D341Med (cell line): ENCODE measurements around the gene F2RL3.
"Not testable (repeated sequence)": the region's sequence is repeated elsewhere in the genome, so short reads cannot be mapped to it uniquely, and the experiment has no call there.

Experiments used
- DNase-seq: peaks from one replicate; pipeline ENCODE4 v3.0.0; 2012; ENCODE audit warnings: low spot score

F2RL3 gene

GRCh38 chr19:16874978-16875299, 13.9 kb upstream of the F2RL3 start:
- not testable (repeated sequence) for DNase-seq

GRCh38 chr19:16875584-16876555, 12.9 kb upstream of the F2RL3 start:
- DNase-seq: no peak

- DNase-seq: no peak
Measured at GRCh38 chr19:16876904-16877361, 11.9 kb upstream of the F2RL3 start.

GRCh38 chr19:16877581-16877980, 11.2 kb upstream of the F2RL3 start:
- no peak for DNase-seq

- DNase-seq: no peak
Measured at GRCh38 chr19:16878181-16878965, 10.4 kb upstream of the F2RL3 start.

- no peak for DNase-seq
Measured at GRCh38 chr19:16880884-16881554, 7.8 kb upstream of the F2RL3 start.

- DNase-seq: no peak
Measured at GRCh38 chr19:16882146-16882545, 6.7 kb upstream of the F2RL3 start.

GRCh38 chr19:16883522-16883921, 5.3 kb upstream of the F2RL3 start:
- no peak for DNase-seq

GRCh38 chr19:16885166-16885565, 3.6 kb upstream of the F2RL3 start:
- no peak for DNase-seq

GRCh38 chr19:16886305-16886880, 2.4 kb upstream of the F2RL3 start:
- no peak for DNase-seq

GRCh38 chr19:16887353-16888265, 1.2 kb upstream of the F2RL3 start:
- no peak for DNase-seq

- DNase-seq: no peak
Measured at GRCh38 chr19:16889366-16889882, 625 bp downstream of the F2RL3 start.

GRCh38 chr19:16889883-16890460, 1.2 kb downstream of the F2RL3 start:
- no peak for DNase-seq

GRCh38 chr19:16890461-16891184, 1.8 kb downstream of the F2RL3 start:
- DNase-seq: no peak

GRCh38 chr19:16891696-16892382, 3.0 kb downstream of the F2RL3 start:
- no peak for DNase-seq

- no peak for DNase-seq
Measured at GRCh38 chr19:16892436-16892835, 3.6 kb downstream of the F2RL3 start.

GRCh38 chr19:16892868-16893685, 4.3 kb downstream of the F2RL3 start:
- DNase-seq: no peak

GRCh38 chr19:16893686-16893989, 4.8 kb downstream of the F2RL3 start:
- no peak for DNase-seq
